ENCODE data around the gene SORCS2.
"Not testable (repeated sequence)": the region's sequence is repeated elsewhere in the genome, so short reads cannot be mapped to it uniquely, and the experiment has no call there.

Gene SORCS2

DNA sequence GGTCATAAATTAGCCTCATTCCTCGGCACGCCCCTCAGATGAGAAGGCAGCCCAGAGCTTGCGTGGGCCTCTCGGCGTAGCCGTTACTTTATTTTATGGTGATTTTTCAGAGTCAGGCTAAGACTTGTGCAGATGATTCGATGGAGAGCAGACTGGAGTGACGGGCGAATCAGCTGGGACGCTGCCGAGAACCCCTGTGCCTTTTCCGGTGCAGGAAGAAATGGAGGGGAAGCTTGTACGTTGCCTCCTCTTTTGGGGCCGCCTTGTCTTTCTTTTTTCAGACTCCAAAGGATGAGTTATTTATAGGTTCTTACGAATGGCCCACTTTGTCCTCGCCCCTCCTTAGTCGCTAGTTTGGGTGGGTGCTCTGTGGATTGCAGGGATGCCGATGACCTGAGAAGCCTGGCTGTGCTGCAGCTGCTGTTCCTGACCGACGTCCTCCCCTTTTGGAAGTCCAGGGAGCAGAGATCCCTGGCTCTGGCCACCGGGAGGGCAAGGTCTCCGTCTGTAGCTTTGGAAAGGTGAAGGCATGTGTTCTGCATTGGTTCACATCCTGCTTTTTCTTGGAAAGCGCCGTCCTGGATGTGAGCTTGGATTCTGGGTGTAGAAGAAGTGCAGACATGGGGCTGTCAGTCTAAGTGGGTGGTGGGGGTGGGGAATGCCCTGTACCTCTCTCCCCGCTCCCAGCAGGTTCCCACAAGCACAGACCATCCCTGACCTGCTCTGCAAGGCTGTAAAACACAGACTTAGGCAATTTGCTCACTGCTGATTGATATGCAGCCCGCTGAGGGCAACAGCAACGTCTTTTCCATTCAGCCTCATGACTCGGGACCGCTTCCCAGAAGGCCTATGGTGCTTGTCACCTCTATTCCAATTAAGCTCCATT lies 9.3 kb downstream of the SORCS2 start:
- no peak for DNase-seq

DNA sequence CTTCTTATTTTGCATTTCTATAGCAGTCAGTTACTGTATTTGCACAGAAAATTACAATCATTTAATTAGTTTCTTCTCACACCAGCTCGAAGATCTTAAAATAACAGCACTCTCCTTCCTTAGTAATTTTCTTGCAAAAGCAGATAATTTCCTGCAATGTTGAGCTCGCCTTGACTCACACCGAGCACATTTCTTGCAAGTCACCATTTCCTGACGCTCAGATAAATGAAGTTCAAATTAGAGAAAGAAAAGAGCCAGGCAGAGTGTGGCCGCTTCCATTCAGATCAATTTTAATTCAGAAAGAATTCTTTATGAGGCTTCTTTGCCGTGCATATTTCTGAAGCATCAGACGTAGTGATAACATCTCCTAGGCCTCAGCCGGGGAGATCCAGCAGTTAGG lies 10.1 kb downstream of the SORCS2 start:
- no peak for DNase-seq

- DNase-seq: no peak
Observed at GRCh38 chr4:7204656-7205387, 12.5 kb downstream of the SORCS2 start.

DNA sequence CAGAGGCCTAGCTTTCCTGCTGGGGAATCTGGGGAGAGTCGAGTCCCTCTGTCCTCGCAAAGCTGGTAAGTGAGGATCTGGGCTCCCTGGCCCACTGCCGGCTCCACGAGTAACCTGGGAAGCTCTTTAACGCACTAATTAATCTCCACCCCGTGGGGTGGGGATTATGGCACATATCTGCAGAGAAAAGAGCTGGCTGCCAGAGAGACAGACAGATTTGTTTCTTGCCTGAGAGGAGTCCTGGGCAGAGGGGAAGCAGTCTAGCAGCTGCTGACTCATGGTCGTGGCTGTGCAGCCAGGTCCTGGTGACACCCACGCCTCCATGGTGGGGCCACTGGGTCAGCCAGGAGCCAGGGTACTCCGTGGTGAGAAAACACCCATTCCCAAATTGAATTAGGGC lies 14.0 kb downstream of the SORCS2 start:
- no peak for DNase-seq

DNA sequence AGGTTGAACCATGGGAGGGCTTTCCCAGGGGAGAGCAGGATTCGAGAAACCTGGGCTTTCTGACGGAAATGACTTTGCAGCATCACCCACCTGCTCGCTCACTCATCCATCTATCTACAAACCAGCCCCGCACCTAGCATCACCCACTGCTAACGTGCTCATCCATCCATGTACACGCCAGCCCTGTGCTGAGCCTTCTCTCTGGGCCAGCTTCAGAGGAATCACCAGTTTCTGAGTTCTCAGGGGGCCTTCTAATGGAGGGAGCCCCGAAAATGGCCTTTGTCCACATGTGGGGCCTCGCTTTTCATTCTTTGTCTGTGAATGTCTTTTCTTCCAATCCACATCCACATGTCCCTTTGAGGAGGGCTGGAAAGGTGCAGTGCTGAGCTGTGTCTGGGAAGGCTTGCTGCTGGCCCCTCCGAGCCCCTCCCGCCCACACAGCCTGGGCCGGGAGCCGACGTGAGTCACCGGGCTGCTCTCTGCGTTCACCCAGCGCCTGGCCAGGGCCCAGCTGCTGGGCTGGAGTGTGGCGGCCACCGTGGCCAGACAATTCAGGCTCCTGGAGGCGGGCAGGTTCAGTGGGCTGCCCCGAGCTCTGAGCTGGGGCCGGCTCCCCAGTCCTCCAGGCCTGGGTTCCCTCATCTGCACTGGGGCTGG lies 14.7 kb downstream of the SORCS2 start:
- DNase-seq: no peak

- DNase-seq: no peak
Observed at GRCh38 chr4:7207628-7208231, 15.4 kb downstream of the SORCS2 start.

- no peak for DNase-seq
Observed at GRCh38 chr4:7208509-7209451, 16.4 kb downstream of the SORCS2 start.

DNA sequence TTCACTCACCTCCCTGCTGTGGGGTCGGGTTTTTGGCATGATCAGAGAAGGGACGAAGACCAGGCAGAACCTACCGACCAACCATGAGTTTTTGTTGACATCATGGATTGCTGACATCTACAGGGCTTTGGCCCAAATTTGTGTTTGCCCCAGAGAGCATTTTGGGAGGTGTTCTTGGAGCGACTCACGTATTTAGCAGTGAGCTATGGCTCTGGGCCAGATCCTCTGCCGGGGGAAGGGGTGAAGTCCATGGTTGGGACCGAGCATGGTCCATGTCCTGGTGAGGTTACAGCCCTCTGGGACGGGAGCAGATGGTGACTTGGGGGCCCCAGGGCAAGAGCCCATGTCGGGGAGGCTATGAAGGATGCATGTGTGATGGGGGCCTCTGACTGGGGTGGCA lies 17.4 kb downstream of the SORCS2 start:
- no peak for DNase-seq

- DNase-seq: no peak
Observed at GRCh38 chr4:7210824-7211223, 18.5 kb downstream of the SORCS2 start.

DNA sequence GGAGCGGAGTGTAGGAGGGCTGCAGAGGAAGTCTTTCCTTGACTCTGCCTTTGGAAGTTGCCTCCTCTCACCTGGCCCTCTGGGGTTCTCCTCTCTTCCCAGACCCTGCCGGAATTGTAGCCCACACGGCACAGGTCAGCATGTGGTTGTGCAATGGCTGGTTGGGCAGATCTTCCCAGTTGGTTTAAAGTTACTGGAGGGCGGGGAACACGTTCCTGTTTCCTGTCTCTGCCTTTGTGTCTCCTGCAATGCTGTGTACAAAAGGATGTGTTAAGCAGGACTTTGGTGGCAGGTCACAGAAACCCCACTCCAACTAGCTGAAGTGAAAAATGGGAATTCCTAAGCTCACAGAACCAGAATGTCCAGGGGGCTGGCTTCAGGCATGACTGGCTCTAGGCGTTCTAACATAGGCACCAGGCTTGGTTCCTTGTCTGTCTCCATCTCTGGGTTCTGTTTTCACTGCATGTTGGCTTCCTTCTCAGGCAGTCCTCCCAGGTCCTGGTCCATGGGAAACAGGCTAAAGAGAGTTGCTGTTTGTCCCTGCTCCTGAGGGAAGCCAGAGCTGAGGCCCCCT lies 19.9 kb downstream of the SORCS2 start:
- no peak for DNase-seq

- DNase-seq: no peak
Observed at GRCh38 chr4:7212921-7213320, 20.6 kb downstream of the SORCS2 start.

GRCh38 chr4:7213807-7214206 lies 21.5 kb downstream of the SORCS2 start:
- no peak for DNase-seq

DNA sequence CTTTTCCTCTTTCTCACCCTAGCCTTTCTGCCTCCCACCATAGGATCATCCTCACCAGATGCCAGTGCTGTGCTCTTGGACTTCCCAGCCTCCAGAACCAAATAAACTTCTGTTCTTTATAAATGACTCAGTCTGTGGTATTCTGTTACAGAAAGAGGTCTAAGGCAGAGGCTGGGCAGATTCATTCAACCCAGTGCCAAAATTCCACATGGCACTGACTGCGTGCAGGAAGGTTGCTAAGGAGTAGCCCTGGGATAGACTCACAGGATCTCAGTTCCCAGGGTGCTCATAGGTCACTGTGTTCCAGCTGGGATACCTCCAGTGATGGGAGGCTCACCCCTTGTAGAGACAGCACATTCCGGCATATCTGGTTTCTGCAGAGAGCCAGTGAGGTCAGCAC lies 22.0 kb downstream of the SORCS2 start:
- DNase-seq: no peak

GRCh38 chr4:7215187-7215586 lies 22.8 kb downstream of the SORCS2 start:
- DNase-seq: not testable (repeated sequence)

- no peak for DNase-seq
Observed at GRCh38 chr4:7217039-7217438, 24.7 kb downstream of the SORCS2 start.

GRCh38 chr4:7217474-7218321 lies 25.4 kb downstream of the SORCS2 start:
- no peak for DNase-seq

GRCh38 chr4:7218686-7219085 lies 26.3 kb downstream of the SORCS2 start:
- no peak for DNase-seq

DNA sequence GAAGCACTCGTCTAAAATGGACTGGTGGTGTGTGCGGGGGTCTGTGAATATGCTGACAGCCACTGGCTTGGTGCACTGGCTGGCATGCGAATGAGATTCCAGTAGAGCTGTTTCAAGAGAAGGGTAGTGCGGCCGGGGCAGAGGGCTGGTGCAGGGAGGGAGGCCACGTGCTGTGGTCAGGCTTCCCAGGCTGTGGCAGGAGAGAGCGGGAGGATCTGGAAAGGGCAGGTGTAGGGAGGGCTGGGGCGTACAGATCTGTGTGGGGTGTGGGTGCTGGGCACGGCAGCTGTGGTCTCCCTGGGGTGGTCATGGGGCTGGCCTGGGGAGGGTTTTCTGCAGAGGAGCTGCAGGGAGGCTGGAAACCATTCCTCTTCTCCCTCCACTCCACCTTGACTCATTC lies 30.2 kb downstream of the SORCS2 start:
- no peak for DNase-seq

- DNase-seq: no peak
Observed at GRCh38 chr4:7223541-7223940, 31.2 kb downstream of the SORCS2 start.

- DNase-seq: no peak
Observed at GRCh38 chr4:7224001-7224400, 31.7 kb downstream of the SORCS2 start.
